KMS-11 (cell line): ENCODE results near the gene ZFP36L1.

Experiments used
- H2AFZ ChIP-seq: fragments of 200-600 bp; sonication (generic); 2 replicates; pipeline ENCODE4 v1.6.1; 2016; ENCODE audit warnings: antibody characterized with exemption, mixed run types, low read depth
- H3K27ac ChIP-seq: fragments of 200-600 bp; sonication (generic); 2 replicates; pipeline ENCODE4 v1.6.1; 2016; ENCODE audit warnings: mild to moderate bottlenecking, mixed run types
- H3K27me3 ChIP-seq: fragments of 200-600 bp; sonication (generic); 2 replicates; pipeline ENCODE4 v1.6.1; 2017; ENCODE audit warnings: mild to moderate bottlenecking, low read depth, mixed run types, moderate library complexity; ENCODE audit not compliant: insufficient read depth
- H3K36me3 ChIP-seq: fragments of 200-600 bp; sonication (generic); 2 replicates; pipeline ENCODE4 v1.6.1; 2017; ENCODE audit warnings: mild to moderate bottlenecking, mixed run types; ENCODE audit not compliant: insufficient read depth
- H3K4me1 ChIP-seq: fragments of 200-600 bp; sonication (generic); 2 replicates; pipeline ENCODE4 v1.6.1; 2016; ENCODE audit warnings: mild to moderate bottlenecking, low read depth, mixed run types; ENCODE audit not compliant: poor library complexity, severe bottlenecking
- H3K4me2 ChIP-seq: fragments of 200-600 bp; sonication (generic); 2 replicates; pipeline ENCODE4 v1.7.0; 2016; ENCODE audit warnings: mild to moderate bottlenecking, mixed run types
- H3K4me3 ChIP-seq: fragments of 200-600 bp; sonication (generic); IDR thresholded peaks from 2 replicates; pipeline ENCODE4 v1.6.1; 2017; ENCODE audit warnings: low read depth, low read length, mixed read lengths; ENCODE audit not compliant: insufficient read depth
- H3K79me2 ChIP-seq: fragments of 200-600 bp; sonication (generic); 2 replicates; pipeline ENCODE4 v1.6.1; 2016; ENCODE audit warnings: low read depth, mixed run types; ENCODE audit not compliant: insufficient read depth
- H3K9ac ChIP-seq: fragments of 200-600 bp; sonication (generic); 2 replicates; pipeline ENCODE4 v1.6.1; 2016; ENCODE audit warnings: mild to moderate bottlenecking, mixed run types
- H4K20me1 ChIP-seq: fragments of 200-600 bp; sonication (generic); 2 replicates; pipeline ENCODE4 v1.6.1; 2016; ENCODE audit warnings: mild to moderate bottlenecking, mixed run types; ENCODE audit not compliant: insufficient read depth
- TF ChIP-seq, protein P1 (sequence below): fragments of 200-600 bp; sonication (generic); conservative IDR thresholded peaks from 2 replicates; pipeline ENCODE4 v1.6.1; 2017; ENCODE audit warnings: low read depth, mild to moderate bottlenecking, antibody characterized with exemption, low read length, moderate library complexity, mixed read lengths

The ZFP36L1 gene

GRCh38 chr14:68815298-68816182 is 22.7 kb upstream of the ZFP36L1 start:
- TF ChIP-seq, protein P1, sequence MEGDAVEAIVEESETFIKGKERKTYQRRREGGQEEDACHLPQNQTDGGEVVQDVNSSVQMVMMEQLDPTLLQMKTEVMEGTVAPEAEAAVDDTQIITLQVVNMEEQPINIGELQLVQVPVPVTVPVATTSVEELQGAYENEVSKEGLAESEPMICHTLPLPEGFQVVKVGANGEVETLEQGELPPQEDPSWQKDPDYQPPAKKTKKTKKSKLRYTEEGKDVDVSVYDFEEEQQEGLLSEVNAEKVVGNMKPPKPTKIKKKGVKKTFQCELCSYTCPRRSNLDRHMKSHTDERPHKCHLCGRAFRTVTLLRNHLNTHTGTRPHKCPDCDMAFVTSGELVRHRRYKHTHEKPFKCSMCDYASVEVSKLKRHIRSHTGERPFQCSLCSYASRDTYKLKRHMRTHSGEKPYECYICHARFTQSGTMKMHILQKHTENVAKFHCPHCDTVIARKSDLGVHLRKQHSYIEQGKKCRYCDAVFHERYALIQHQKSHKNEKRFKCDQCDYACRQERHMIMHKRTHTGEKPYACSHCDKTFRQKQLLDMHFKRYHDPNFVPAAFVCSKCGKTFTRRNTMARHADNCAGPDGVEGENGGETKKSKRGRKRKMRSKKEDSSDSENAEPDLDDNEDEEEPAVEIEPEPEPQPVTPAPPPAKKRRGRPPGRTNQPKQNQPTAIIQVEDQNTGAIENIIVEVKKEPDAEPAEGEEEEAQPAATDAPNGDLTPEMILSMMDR = no peak
- Histone ChIP-seq H3K27me3 (no peaks in the 10 kb centered on the region), H4K20me1 (no peaks in the 10 kb centered on the region), H3K36me3 (no peaks in the 10 kb centered on the region), H3K27ac (peak overlapping the region; percentile 91), H2AFZ (peak overlapping the region; percentile 57; the same call in 1 of the 2 replicates), H3K9ac (peak overlapping the region; percentile 88), H3K4me2 (peak overlapping the region; percentile 90), H3K4me3 (no peak overlapping the region), H3K4me1 (peaks cover 58% of the 10 kb centered on the region), H3K79me2 (no peaks in the 10 kb centered on the region)

- no peaks in the 10 kb centered on the region for H3K36me3 ChIP-seq
- no peaks in the 10 kb centered on the region for H3K79me2 ChIP-seq
- TF ChIP-seq, protein P1 = no peak
- peak overlapping the region; percentile 48 for H3K27ac ChIP-seq
- peak overlapping the region; percentile 11; the same call in 1 of the 2 replicates for H3K9ac ChIP-seq
- peaks cover 50% of the 10 kb centered on the region for H3K4me1 ChIP-seq
- H4K20me1 ChIP-seq = no peaks in the 10 kb centered on the region
- peak overlapping the region; percentile 90 for H3K4me2 ChIP-seq
- H3K4me3 ChIP-seq = no peak overlapping the region
- no peaks in the 10 kb centered on the region for H3K27me3 ChIP-seq
- peak overlapping the region; percentile 41; the same call in 1 of the 2 replicates for H2AFZ ChIP-seq
Observed at GRCh38 chr14:68814539-68815297, 21.9 kb upstream of the ZFP36L1 start.

DNA sequence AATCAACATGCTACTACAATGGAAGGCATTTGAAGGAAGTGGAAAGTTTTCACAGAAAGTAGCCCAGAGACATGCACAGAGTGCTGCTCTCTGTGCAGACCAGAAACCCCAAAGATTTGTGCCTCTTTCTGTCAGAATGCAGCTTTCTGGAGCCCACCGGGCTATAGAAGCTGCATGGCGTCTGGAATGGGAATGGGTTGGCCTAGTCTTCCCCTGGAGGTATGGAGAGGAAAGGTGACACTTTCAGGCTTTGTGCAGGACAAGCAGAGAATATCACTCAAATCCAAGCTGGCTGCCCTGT is 21.3 kb upstream of the ZFP36L1 start:
- H3K27me3 ChIP-seq = no peaks in the 10 kb centered on the region
- H3K9ac ChIP-seq = peak overlapping the region; percentile 11; the same call in 1 of the 2 replicates
- no peaks in the 10 kb centered on the region for H3K36me3 ChIP-seq
- no peaks in the 10 kb centered on the region for H4K20me1 ChIP-seq
- TF ChIP-seq, protein P1 = no peak
- H3K4me2 ChIP-seq = peak overlapping the region; percentile 90
- no peaks in the 10 kb centered on the region for H3K79me2 ChIP-seq
- H3K4me3 ChIP-seq = no peak overlapping the region
- peaks cover 45% of the 10 kb centered on the region for H3K4me1 ChIP-seq
- H2AFZ ChIP-seq = peak overlapping the region; percentile 41
- peak overlapping the region; percentile 48; the same call in 1 of the 2 replicates for H3K27ac ChIP-seq

DNA sequence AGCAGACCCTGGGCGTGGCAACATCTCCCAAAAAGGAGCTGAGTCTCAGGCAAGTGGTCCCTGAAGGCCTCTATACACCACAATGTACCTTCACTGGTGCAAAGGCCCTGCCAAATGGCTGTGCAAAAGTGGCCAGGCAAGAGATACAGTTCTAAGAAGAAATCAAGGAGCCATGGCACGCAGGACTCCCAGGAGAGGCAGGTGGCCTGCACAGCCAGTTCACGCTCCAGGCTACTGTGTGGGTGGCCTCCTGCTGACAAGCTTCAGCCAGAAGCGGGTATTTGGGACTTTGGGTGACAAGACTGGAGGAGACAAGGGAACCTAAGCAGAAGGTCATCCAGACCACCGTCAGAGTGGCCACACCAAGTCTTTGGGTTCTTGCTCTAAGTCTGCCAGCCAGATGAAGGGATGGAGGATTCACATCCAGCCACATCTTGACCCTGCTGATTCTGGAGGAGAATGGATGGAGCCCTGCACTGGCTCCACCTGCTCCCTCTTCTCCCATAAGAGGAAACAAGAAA is 20.5 kb upstream of the ZFP36L1 start:
- Histone ChIP-seq H3K79me2 (no peaks in the 10 kb centered on the region), H3K4me3 (no peak overlapping the region), H3K4me2 (peak overlapping the region; percentile 90; the same call in 1 of the 2 replicates), H4K20me1 (no peaks in the 10 kb centered on the region), H2AFZ (no peak overlapping the region), H3K9ac (no peak overlapping the region), H3K27ac (no peak overlapping the region), H3K27me3 (no peaks in the 10 kb centered on the region), H3K36me3 (no peaks in the 10 kb centered on the region), H3K4me1 (peaks cover 45% of the 10 kb centered on the region)
- TF ChIP-seq, protein P1 = no peak
